HG02588 (cell line): ENCODE data around the gene ASB3.
"Not testable (repeated sequence)": the region's sequence is repeated elsewhere in the genome, so short reads cannot be mapped to it uniquely, and the experiment has no call there.

Source experiments
- ATAC-seq: cut with Tn5 transposase; IDR thresholded peaks from one replicate; pipeline ENCODE4 v1.9.1; 2021; ENCODE audit warnings: mild to moderate bottlenecking, moderate library complexity; ENCODE audit not compliant: unreplicated experiment

The ASB3 gene

GRCh38 chr2:53740170-53740569 is 46.6 kb downstream of the ASB3 start:
- no peak for ATAC-seq

GRCh38 chr2:53739032-53739431 is 47.7 kb downstream of the ASB3 start:
- no peak for ATAC-seq

GRCh38 chr2:53737091-53737490 is 49.7 kb downstream of the ASB3 start:
- ATAC-seq = no peak

- ATAC-seq = no peak
These were observed 57.5 kb downstream of the ASB3 start for GRCh38 chr2:53729143-53729762.

GRCh38 chr2:53727921-53728320 is 58.8 kb downstream of the ASB3 start:
- no peak for ATAC-seq

GRCh38 chr2:53725662-53726061 is 61.1 kb downstream of the ASB3 start:
- no peak for ATAC-seq

GRCh38 chr2:53724536-53724935 is 62.2 kb downstream of the ASB3 start:
- no peak for ATAC-seq

GRCh38 chr2:53720944-53721343 is 65.8 kb downstream of the ASB3 start:
- not testable (repeated sequence) for ATAC-seq

- no peak for ATAC-seq
These were observed 71.2 kb downstream of the ASB3 start for GRCh38 chr2:53715568-53715967.

- ATAC-seq = no peak
These were observed 75.4 kb downstream of the ASB3 start for GRCh38 chr2:53711271-53711780.

GRCh38 chr2:53708988-53709387 is 77.8 kb downstream of the ASB3 start:
- no peak for ATAC-seq

- ATAC-seq = no peak
These were observed 85.5 kb downstream of the ASB3 start for GRCh38 chr2:53701221-53701620.

- no peak for ATAC-seq
These were observed 89.1 kb downstream of the ASB3 start for GRCh38 chr2:53697686-53698085.

- no peak for ATAC-seq
These were observed 89.7 kb downstream of the ASB3 start for GRCh38 chr2:53697092-53697491.

GRCh38 chr2:53695575-53695974 is 91.2 kb downstream of the ASB3 start:
- ATAC-seq = no peak

GRCh38 chr2:53694096-53694771 is 92.5 kb downstream of the ASB3 start:
- ATAC-seq = no peak

GRCh38 chr2:53690876-53691275 is 95.9 kb downstream of the ASB3 start:
- no peak for ATAC-seq

- no peak for ATAC-seq
These were observed 113.8 kb downstream of the ASB3 start for GRCh38 chr2:53672881-53673522.

- ATAC-seq = no peak
These were observed 116.4 kb downstream of the ASB3 start for GRCh38 chr2:53670331-53670730.

GRCh38 chr2:53668624-53669026 is 118.1 kb downstream of the ASB3 start:
- no peak for ATAC-seq

GRCh38 chr2:53667130-53667529 is 119.6 kb downstream of the ASB3 start:
- ATAC-seq = not testable (repeated sequence)

GRCh38 chr2:53660886-53661285 is 125.9 kb downstream of the ASB3 start:
- no peak for ATAC-seq
